ENCODE results near the gene FYB2. TPM values are rescaled to one million over a fixed set of nuclear protein-coding genes. Genes with fewer than 3 reads are reported as not detected.

Gene FYB2
- total and polyA plus RNA-seq, 8 donors = 0.44 to 6.3 (median 1.5) TPM

- 71 to 82% methylated on average over 1 of the region's 1 CpG for WGBS, 2 donors
- Histone ChIP-seq H3K4me3 (no peak overlapping the region), H3K27ac (no peak overlapping the region), H3K4me1 (no peaks in the 10 kb centered on the region), H3K9me3 (no peaks in the 10 kb centered on the region), H3K36me3 (no peaks in the 10 kb centered on the region), H3K27me3 (no peaks in the 10 kb centered on the region)
- TF ChIP-seq CTCF (IDR thresholded peaks at IDR 0.05) = no peak
- DNase-seq (no peak), ATAC-seq (no peak), FAIRE-seq (no peak)
- intact Hi-C loops (cut with DNase I) = no loop called here
Observed at GRCh38 chr1:56719171-56719570, 100.0 kb downstream of the FYB2 start.

- WGBS, 2 donors = 28 to 34% methylated on average over 1 of the region's 1 CpG
- H3K4me1 ChIP-seq = no peaks in the 10 kb centered on the region
- no peak for DNase-seq
- no peak for TF ChIP-seq CTCF (IDR thresholded peaks at IDR 0.05)
- H3K36me3 ChIP-seq = no peaks in the 10 kb centered on the region
- H3K4me3 ChIP-seq = no peak overlapping the region
- FAIRE-seq = no peak
- H3K27ac ChIP-seq = no peak overlapping the region
- no peak for ATAC-seq
- H3K27me3 ChIP-seq = no peaks in the 10 kb centered on the region
- no peaks in the 10 kb centered on the region for H3K9me3 ChIP-seq
- intact Hi-C loops (cut with DNase I) = no loop called here
Observed at GRCh38 chr1:56715156-56715555, 104.0 kb downstream of the FYB2 start.

GRCh38 chr1:56713112-56713511 is 106.1 kb downstream of the FYB2 start:
- ATAC-seq (no peak), DNase-seq (no peak), FAIRE-seq (no peak)
- Histone ChIP-seq H3K27me3 (no peaks in the 10 kb centered on the region), H3K27ac (no peak overlapping the region), H3K4me1 (no peaks in the 10 kb centered on the region), H3K4me3 (no peak overlapping the region), H3K9me3 (no peaks in the 10 kb centered on the region), H3K36me3 (no peaks in the 10 kb centered on the region)
- TF ChIP-seq CTCF (IDR thresholded peaks at IDR 0.05) = no peak
- intact Hi-C loops (cut with DNase I) = no loop called here
- 84 to 91% methylated on average over 1 of the region's 1 CpG for WGBS, 2 donors

GRCh38 chr1:56712150-56712549 is 107.1 kb downstream of the FYB2 start:
- H3K9me3 ChIP-seq = no peaks in the 10 kb centered on the region
- no peak for TF ChIP-seq CTCF (IDR thresholded peaks at IDR 0.05)
- H3K4me3 ChIP-seq = no peak overlapping the region
- no peaks in the 10 kb centered on the region for H3K4me1 ChIP-seq
- no peaks in the 10 kb centered on the region for H3K36me3 ChIP-seq
- 42 to 55% methylated on average over 1 of the region's 1 CpG for WGBS, 2 donors
- ATAC-seq (no peak), DNase-seq (no peak), FAIRE-seq (no peak)
- intact Hi-C loops (cut with DNase I) = no loop called here
- no peak overlapping the region for H3K27ac ChIP-seq
- no peaks in the 10 kb centered on the region for H3K27me3 ChIP-seq

- no peak overlapping the region for H3K27ac ChIP-seq
- no peak for FAIRE-seq
- no peak for DNase-seq
- no peak overlapping the region for H3K4me3 ChIP-seq
- no peaks in the 10 kb centered on the region for H3K4me1 ChIP-seq
- no peaks in the 10 kb centered on the region for H3K27me3 ChIP-seq
- no peak for ATAC-seq
- H3K9me3 ChIP-seq = no peaks in the 10 kb centered on the region
- intact Hi-C loops (cut with DNase I) = no loop called here
- H3K36me3 ChIP-seq = peaks cover 0 to 8% (median 0%) of the 10 kb centered on the region in 3 donors
- no peak for TF ChIP-seq CTCF (IDR thresholded peaks at IDR 0.05)
Observed at GRCh38 chr1:56710646-56711045, 108.6 kb downstream of the FYB2 start.
